Erythroblast (primary cell): ENCODE data around the gene NBEA.

Source experiments
- GATA1 ChIP-seq: IDR thresholded peaks from 2 replicates; pipeline ENCODE4 v1.6.1; 2011; ENCODE audit warnings: low read depth, mild to moderate bottlenecking, control low read depth, low read length, moderate library complexity
- POLR2A ChIP-seq: IDR thresholded peaks from 2 replicates; pipeline ENCODE4 v1.6.1; 2011; ENCODE audit warnings: mild to moderate bottlenecking, low read length

GRCh38 chr13:35342440-35342839 is 400.4 kb downstream of the NBEA start:
- TF ChIP-seq POLR2A (no peak), GATA1 (no peak)
